Right kidney (tissue), 1 donor: ENCODE measurements around the gene SARS2.
"Not testable (repeated sequence)": the region's sequence is repeated elsewhere in the genome, so short reads cannot be mapped to it uniquely, and the experiment has no call there.

Experiments used
- DNase-seq: peaks from one replicate; pipeline ENCODE4 v3.0.0-alpha.2; 2016

The SARS2 gene

GRCh38 chr19:38946229-38947010 is 15.9 kb upstream of the SARS2 start:
- DNase-seq = no peak

GRCh38 chr19:38945562-38946228 is 15.1 kb upstream of the SARS2 start:
- DNase-seq = no peak

- no peak for DNase-seq
Measured at GRCh38 chr19:38944981-38945506, 14.5 kb upstream of the SARS2 start.

GRCh38 chr19:38942471-38943181 is 12.1 kb upstream of the SARS2 start:
- DNase-seq = no peak

GRCh38 chr19:38941979-38942378 is 11.4 kb upstream of the SARS2 start:
- DNase-seq = no peak

GRCh38 chr19:38941466-38941865 is 10.9 kb upstream of the SARS2 start:
- not testable (repeated sequence) for DNase-seq

GRCh38 chr19:38939957-38940356 is 9.4 kb upstream of the SARS2 start:
- DNase-seq = no peak

GRCh38 chr19:38933544-38933943 is 3.0 kb upstream of the SARS2 start:
- no peak for DNase-seq

- no peak for DNase-seq
Measured at GRCh38 chr19:38932425-38933179, 2.0 kb upstream of the SARS2 start.

GRCh38 chr19:38931521-38931793 is 894 bp upstream of the SARS2 start:
- DNase-seq = no peak

- no peak for DNase-seq
Measured at GRCh38 chr19:38930776-38931520, 385 bp upstream of the SARS2 start, which contains the start of gene MRPS12. Gene MRPS12 (plus strand): TSS chr19:38930944. CDS start chr19:38931295, 351 bp downstream.

- DNase-seq = no peak
Measured at GRCh38 chr19:38928391-38929001, 2.1 kb downstream of the SARS2 start.

GRCh38 chr19:38924388-38924787 is 6.2 kb downstream of the SARS2 start:
- DNase-seq = no peak

GRCh38 chr19:38922482-38922881 is 8.1 kb downstream of the SARS2 start:
- DNase-seq = no peak

GRCh38 chr19:38921420-38922274 is 8.9 kb downstream of the SARS2 start:
- DNase-seq = no peak

- no peak for DNase-seq
Measured at GRCh38 chr19:38920602-38921419, 9.8 kb downstream of the SARS2 start.

- no peak for DNase-seq
Measured at GRCh38 chr19:38919837-38920601, 10.5 kb downstream of the SARS2 start.

- DNase-seq = no peak
Measured at GRCh38 chr19:38918526-38918925, 12.0 kb downstream of the SARS2 start.
